ENCODE measurements around the gene TRIM66.

DNA sequence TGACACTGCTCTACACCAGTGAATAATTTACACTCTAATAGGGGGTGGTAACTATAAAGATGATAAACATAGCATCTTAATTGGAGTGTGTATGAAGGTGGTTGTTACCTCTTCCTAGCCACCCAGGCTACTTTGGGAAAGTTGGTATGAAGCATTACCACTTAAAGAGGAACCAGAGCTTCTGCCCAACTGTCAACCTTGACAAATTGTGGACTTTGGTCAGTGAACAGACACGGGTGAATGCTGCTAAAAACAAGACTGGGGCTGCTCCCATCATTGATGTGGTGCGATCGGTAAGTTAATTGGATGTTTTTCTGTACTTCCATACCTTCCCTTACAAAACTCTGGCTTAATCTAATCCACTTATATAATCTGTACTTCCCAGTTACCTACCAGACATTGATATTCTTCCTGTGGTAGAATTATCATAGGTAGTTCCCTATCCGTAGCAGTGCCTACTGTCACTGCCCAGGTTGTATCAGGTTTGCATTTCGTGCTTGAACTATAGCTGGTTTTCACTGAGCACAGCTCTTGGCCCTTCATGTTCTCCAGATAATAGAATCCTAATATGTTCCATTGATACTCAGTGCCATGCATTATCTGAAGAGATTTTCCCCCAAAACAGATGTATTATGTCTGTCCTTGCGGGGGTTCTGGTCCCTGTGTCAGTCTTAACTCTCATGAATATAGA, 2.3 kb upstream of the TRIM66 start:
- TF ChIP-seq, protein P1, sequence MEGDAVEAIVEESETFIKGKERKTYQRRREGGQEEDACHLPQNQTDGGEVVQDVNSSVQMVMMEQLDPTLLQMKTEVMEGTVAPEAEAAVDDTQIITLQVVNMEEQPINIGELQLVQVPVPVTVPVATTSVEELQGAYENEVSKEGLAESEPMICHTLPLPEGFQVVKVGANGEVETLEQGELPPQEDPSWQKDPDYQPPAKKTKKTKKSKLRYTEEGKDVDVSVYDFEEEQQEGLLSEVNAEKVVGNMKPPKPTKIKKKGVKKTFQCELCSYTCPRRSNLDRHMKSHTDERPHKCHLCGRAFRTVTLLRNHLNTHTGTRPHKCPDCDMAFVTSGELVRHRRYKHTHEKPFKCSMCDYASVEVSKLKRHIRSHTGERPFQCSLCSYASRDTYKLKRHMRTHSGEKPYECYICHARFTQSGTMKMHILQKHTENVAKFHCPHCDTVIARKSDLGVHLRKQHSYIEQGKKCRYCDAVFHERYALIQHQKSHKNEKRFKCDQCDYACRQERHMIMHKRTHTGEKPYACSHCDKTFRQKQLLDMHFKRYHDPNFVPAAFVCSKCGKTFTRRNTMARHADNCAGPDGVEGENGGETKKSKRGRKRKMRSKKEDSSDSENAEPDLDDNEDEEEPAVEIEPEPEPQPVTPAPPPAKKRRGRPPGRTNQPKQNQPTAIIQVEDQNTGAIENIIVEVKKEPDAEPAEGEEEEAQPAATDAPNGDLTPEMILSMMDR (IDR thresholded peaks at IDR 0.05), result no peak
- no peak for TF ChIP-seq POLR2A (IDR thresholded peaks at IDR 0.05)

Data from body of pancreas (tissue), 4 donors.